Measurements from ENCODE around the gene OR51T1.

The OR51T1 gene

GRCh38 chr11:4926608-4927007 is 44.9 kb downstream of the OR51T1 start:
- DNase-seq (ENCODE audit: low spot score): no peak
